Caco-2 (cell line): ENCODE results near the gene CCNB1IP1. TPM values are rescaled to one million over a fixed set of nuclear protein-coding genes. Genes with fewer than 3 reads are reported as not detected.
"Not testable (repeated sequence)": the region's sequence is repeated elsewhere in the genome, so short reads cannot be mapped to it uniquely, and the experiment has no call there.

ENCODE experiments used
- BruUV-seq: library from RNA; stranded (reverse); fragments of 400-500 nt; replicated peaks from 2 replicates; lab custom pipeline; 2021; lab: Mats Ljungman, UMichigan
- CTCF ChIA-PET: fragments of 300-600 bp; sonication (Branson Sonifier 250); formaldehyde crosslinking; loops from one replicate; lab custom pipeline; 2022; ENCODE audit warnings: antibody characterized with exemption; lab: Charles Lee
- POLR2A ChIA-PET: fragments of 300-600 bp; sonication (Branson Sonifier 250); formaldehyde crosslinking; loops from one replicate; lab custom pipeline; 2022; ENCODE audit warnings: antibody characterized with exemption; lab: Charles Lee
- DNase-seq, 2 experiments: peaks; one replicate each; pipeline versions ENCODE4 v3.0.0 to v3.0.0-alpha.2; 2020 to 2022
- H3K27me3 ChIP-seq: replicated peaks from 2 replicates; pipeline ENCODE4 v1.6.0; 2011; ENCODE audit warnings: low read length; ENCODE audit not compliant: control insufficient read depth, insufficient read depth
- H3K36me3 ChIP-seq: 2 replicates; pipeline ENCODE4 v1.5.1; 2011; ENCODE audit warnings: low read length; ENCODE audit not compliant: control insufficient read depth, insufficient read depth
- H3K4me1 ChIP-seq: fragments of 250-450 bp; sonication (Bioruptor Pico); 2 replicates; pipeline ENCODE4 v1.5.1; 2020; ENCODE audit warnings: mild to moderate bottlenecking
- H3K4me3 ChIP-seq: 2 replicates; pipeline ENCODE4 v1.5.1; 2011; ENCODE audit warnings: low read depth, mild to moderate bottlenecking, control low read depth, low read length
- H3K9me3 ChIP-seq: fragments of 250-450 bp; sonication (Bioruptor Pico); 2 replicates; pipeline ENCODE4 v1.5.1; 2020; ENCODE audit warnings: mild to moderate bottlenecking, moderate library complexity
- H3K27ac Mint-ChIP-seq: one replicate; pipeline ENCODE4 v1.8.0; 2022; ENCODE audit warnings: mixed read lengths; ENCODE audit not compliant: unreplicated experiment
- H3K27me3 Mint-ChIP-seq: one replicate; pipeline ENCODE4 v1.8.0; 2022; ENCODE audit warnings: mixed read lengths; ENCODE audit not compliant: insufficient read depth, unreplicated experiment
- H3K36me3 Mint-ChIP-seq: one replicate; pipeline ENCODE4 v1.8.0; 2022; ENCODE audit warnings: mild to moderate bottlenecking, mixed read lengths; ENCODE audit not compliant: insufficient read depth, unreplicated experiment
- H3K4me1 Mint-ChIP-seq: one replicate; pipeline ENCODE4 v1.8.0; 2022; ENCODE audit warnings: low read depth, mixed read lengths; ENCODE audit not compliant: unreplicated experiment
- H3K4me3 Mint-ChIP-seq: one replicate; pipeline ENCODE4 v1.8.0; 2022; ENCODE audit warnings: mild to moderate bottlenecking, moderate library complexity, mixed read lengths; ENCODE audit not compliant: unreplicated experiment
- H3K9me3 Mint-ChIP-seq: one replicate; pipeline ENCODE4 v1.8.0; 2022; ENCODE audit warnings: mixed read lengths; ENCODE audit not compliant: unreplicated experiment
- CTCF ChIP-seq, 2 experiments: fragments of 200-600 bp in 1 of 2; IDR thresholded peaks; 1 replicate in 1 of 2; 2 replicates in 1 of 2; pipeline versions ENCODE4 v1.5.1 to v1.8.0; 2011 to 2022; ENCODE audit warnings: antibody characterized with exemption in 1 of 2, control low read depth in 1 of 2, inconsistent platforms in 1 of 2, low read depth in 1 of 2, low read length in 1 of 2, mild to moderate bottlenecking in 1 of 2, moderate library complexity in 1 of 2; ENCODE audit not compliant: insufficient read depth in 1 of 2, severe bottlenecking in 1 of 2, unreplicated experiment in 1 of 2
- intact Hi-C: fragments of 100-400 bp; cut with micrococcal nuclease; formaldehyde crosslinking; loops from one replicate; pipeline ENCODE4 v1.10.0; 2022; ENCODE audit not compliant: unreplicated experiment
- total RNA-seq: library from RNA; stranded (reverse); gene quantifications from 2 replicates; pipeline ENCODE4 v1.2.3, GENCODE V29; 2022

Gene CCNB1IP1
- total RNA-seq, 1 experiment from 2014 or later: 111 TPM

GRCh38 chr14:20278414-20278813 lies 54.7 kb downstream of the CCNB1IP1 start:
- TF ChIP-seq CTCF (IDR thresholded peaks at IDR 0.05; ENCODE audit: insufficient read depth in 1 of 2, low read depth in 1 of 2, low read length in 1 of 2, severe bottlenecking in 1 of 2, unreplicated experiment in 1 of 2): no peak
- BruUV-seq: no TSS peak
- Histone ChIP-seq H3K36me3 (no peaks in the 10 kb centered on the region), H3K4me3 (no peak overlapping the region), H3K27me3 (no peaks in the 10 kb centered on the region), H3K4me1 (no peaks in the 10 kb centered on the region), H3K9me3 (peaks cover 7% of the 10 kb centered on the region)
- intact Hi-C loops: no loop called here
- ChIA-PET POLR2A (no interaction called here), CTCF (no interaction called here)
- no peak for DNase-seq
- Mint-ChIP-seq H3K27me3 (no peaks in the 10 kb centered on the region), H3K27ac (no peak overlapping the region), H3K4me3 (no peak overlapping the region), H3K4me1 (no peaks in the 10 kb centered on the region), H3K36me3 (peaks cover 19% of the 10 kb centered on the region), H3K9me3 (peaks cover 43% of the 10 kb centered on the region)

- Histone ChIP-seq H3K36me3 (no peaks in the 10 kb centered on the region), H3K27me3 (no peaks in the 10 kb centered on the region), H3K4me1 (no peaks in the 10 kb centered on the region), H3K4me3 (no peak overlapping the region), H3K9me3 (peaks cover 17% of the 10 kb centered on the region)
- Mint-ChIP-seq H3K27ac (no peak overlapping the region), H3K27me3 (no peaks in the 10 kb centered on the region), H3K36me3 (peaks cover 21% of the 10 kb centered on the region), H3K4me3 (no peak overlapping the region), H3K4me1 (no peaks in the 10 kb centered on the region), H3K9me3 (peaks cover 52% of the 10 kb centered on the region)
- ChIA-PET POLR2A (no interaction called here), CTCF (no interaction called here)
- DNase-seq: no peak
- no peak for TF ChIP-seq CTCF (IDR thresholded peaks at IDR 0.05; ENCODE audit: insufficient read depth in 1 of 2, low read depth in 1 of 2, low read length in 1 of 2, severe bottlenecking in 1 of 2, unreplicated experiment in 1 of 2)
- intact Hi-C loops: no loop called here
- no TSS peak for BruUV-seq
Observed at GRCh38 chr14:20277409-20277808, 55.7 kb downstream of the CCNB1IP1 start.

GRCh38 chr14:20274062-20274461 lies 59.0 kb downstream of the CCNB1IP1 start:
- ChIA-PET POLR2A (no interaction called here), CTCF (no interaction called here)
- Mint-ChIP-seq H3K27me3 (no peaks in the 10 kb centered on the region), H3K4me1 (no peaks in the 10 kb centered on the region), H3K36me3 (peaks cover 5% of the 10 kb centered on the region), H3K9me3 (peaks cover 58% of the 10 kb centered on the region), H3K4me3 (no peak overlapping the region), H3K27ac (no peak overlapping the region)
- no peak for DNase-seq
- no TSS peak for BruUV-seq
- intact Hi-C loops: no loop called here
- no peaks in the 10 kb centered on the region for H3K36me3 ChIP-seq
- peaks cover 26% of the 10 kb centered on the region for H3K9me3 ChIP-seq
- no peak for TF ChIP-seq CTCF (IDR thresholded peaks at IDR 0.05; ENCODE audit: insufficient read depth in 1 of 2, low read depth in 1 of 2, low read length in 1 of 2, severe bottlenecking in 1 of 2, unreplicated experiment in 1 of 2)
- H3K4me1 ChIP-seq: no peaks in the 10 kb centered on the region
- no peaks in the 10 kb centered on the region for H3K27me3 ChIP-seq
- H3K4me3 ChIP-seq: no peak overlapping the region

- CTCF ChIA-PET, H3K9me3 Mint-ChIP-seq, intact Hi-C loops, H3K4me1 Mint-ChIP-seq, H3K27me3 ChIP-seq, H3K36me3 ChIP-seq, H3K4me3 Mint-ChIP-seq, H3K9me3 ChIP-seq, H3K27ac Mint-ChIP-seq, H3K27me3 Mint-ChIP-seq, H3K36me3 Mint-ChIP-seq, POLR2A ChIA-PET, DNase-seq, BruUV-seq, H3K4me1 ChIP-seq, H3K4me3 ChIP-seq: not testable (repeated sequence)
Observed at GRCh38 chr14:20264361-20264760, 68.7 kb downstream of the CCNB1IP1 start.
